HG02588 (cell line): ENCODE data around the gene RAD18.

Experiments
- ATAC-seq: cut with Tn5 transposase; IDR thresholded peaks from one replicate; pipeline ENCODE4 v1.9.1; 2021; ENCODE audit warnings: mild to moderate bottlenecking, moderate library complexity; ENCODE audit not compliant: unreplicated experiment

RAD18 gene

DNA sequence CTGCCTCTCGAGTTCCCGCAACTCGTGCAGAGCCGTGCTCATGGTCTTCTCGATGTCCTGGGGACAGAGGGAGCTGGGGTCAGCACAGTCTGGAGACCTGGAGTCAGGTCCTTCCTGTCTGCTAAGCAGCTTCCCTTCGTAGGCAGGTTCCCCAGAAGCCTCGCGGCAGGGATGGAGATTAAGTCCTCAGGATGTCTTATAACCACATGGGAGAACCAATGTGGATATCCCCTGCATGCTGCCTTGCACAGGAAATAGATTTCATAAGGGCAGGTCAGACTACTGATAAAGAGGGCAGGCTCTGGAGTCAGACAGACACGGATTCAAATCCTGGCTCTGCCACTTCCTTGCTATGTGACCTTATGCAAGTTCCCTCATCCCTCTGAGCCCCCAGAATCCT lies 22.6 kb upstream of the RAD18 start:
- no peak for ATAC-seq

DNA sequence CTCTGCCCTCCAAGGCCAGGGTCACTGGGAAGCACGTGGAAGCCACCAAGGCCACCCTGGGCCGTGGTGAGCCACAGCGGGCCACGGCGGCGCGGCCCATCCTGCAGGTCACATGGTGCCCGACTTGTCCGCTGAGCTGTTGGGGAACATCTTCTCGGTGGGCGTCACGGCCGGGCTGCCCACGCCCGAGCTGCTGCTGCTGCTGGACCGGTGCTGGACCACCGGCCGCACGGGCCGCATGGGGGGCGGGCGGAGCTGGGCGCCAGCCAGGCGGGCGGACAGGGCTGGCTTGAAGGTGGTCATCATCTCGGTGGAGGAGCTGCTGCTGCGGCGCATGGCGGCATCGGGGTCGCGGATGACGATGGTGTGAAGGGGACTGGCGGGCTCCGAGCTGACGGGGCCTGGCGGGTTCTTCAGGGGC lies 22.1 kb upstream of the RAD18 start:
- ATAC-seq, result no peak

DNA sequence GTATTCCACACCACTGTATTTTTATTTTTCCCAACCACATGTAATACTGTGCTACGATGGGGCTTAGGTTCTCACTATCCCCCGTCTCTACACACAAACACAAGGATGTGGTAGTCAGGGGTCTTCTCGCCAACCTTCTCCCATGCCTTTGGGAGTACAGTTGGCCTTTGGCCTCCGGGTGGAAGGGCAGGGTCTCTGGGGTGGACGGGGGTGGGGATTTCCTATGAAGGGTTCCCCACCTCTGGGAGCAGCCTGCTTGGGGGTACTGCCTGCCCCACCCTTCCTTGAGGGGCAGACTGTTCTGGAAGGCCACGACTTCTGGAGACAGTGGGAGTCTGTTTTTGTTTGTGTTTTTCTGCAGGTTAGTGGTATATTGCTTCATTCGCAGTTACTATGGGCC lies 21.3 kb upstream of the RAD18 start:
- no peak for ATAC-seq

DNA sequence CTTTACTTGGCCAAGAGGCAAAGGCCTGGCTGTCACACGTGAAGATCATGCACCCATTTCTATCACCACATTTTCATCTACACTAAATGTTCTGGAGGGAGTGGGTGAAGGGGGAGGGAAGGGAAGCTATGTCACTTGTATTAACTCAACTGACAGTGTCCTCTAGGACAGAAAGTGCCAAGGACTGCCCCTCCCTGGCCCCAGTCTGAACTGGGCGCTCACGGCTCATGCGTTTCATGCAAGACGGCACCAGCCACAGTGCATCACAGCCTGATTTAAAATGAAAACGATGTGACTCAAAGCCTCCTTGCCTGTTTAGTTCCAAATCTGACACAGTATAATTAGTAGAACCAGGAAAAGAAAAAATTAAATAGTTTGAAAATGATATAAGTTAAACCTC lies 20.8 kb upstream of the RAD18 start:
- ATAC-seq, result no peak

DNA sequence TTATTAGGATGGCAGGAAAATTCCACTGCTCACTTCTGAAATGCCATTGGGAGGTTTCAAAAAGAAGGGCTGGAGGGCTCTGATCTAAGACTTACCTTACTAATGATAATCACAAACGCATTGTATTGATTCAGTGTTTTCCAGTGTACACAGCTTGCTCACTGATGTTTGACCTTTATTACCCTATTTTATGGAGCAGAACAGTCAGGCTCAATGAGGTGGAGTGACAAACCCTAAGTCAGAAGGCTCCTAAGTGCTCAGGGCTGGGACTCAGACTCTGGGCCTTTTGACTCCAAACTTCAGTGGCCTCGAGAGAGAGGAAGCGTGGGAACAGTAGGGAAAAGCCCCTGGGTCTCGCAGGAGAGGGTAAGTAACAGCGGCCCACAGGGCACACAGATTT lies 20.3 kb upstream of the RAD18 start:
- ATAC-seq, result no peak

DNA sequence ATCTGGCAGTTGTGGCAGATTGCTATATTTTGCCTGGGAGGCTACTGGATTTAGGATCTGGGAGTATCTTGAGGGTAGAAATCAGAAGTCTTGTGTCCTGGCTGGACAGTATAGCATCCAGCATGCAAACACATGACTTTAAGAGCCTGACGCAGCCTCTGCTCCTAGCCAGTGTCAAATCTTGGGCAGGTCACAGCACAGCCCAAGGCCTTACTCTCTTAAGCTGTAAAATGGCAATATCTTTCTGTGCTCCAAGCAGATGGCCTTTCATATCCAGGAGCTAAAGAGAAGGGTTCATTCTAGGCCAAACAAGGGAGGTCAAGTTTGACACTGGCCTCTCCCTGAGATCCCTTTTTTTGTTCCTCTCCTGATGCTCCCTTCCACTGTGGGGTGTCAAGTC lies 19.8 kb upstream of the RAD18 start:
- ATAC-seq, result no peak

DNA sequence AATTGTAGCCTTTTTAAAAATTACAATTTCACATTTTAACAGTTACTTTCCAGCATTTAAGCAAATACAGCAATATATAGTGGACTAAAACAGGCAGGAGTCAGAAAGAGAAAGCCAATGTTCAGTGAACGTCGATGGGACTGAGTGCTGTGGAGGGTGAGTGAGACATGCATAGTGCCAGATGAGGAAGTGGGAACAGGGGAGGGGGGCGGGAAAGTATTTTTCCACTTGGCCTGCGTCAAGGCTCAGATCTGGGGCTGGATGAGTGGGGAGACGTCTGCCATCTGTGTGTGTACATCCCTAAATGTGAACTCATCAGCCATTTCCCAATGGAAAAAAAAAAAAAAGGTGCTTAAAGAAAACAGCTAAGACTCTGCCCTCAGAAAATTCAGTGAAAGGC lies 19.2 kb upstream of the RAD18 start:
- ATAC-seq, result no peak

DNA sequence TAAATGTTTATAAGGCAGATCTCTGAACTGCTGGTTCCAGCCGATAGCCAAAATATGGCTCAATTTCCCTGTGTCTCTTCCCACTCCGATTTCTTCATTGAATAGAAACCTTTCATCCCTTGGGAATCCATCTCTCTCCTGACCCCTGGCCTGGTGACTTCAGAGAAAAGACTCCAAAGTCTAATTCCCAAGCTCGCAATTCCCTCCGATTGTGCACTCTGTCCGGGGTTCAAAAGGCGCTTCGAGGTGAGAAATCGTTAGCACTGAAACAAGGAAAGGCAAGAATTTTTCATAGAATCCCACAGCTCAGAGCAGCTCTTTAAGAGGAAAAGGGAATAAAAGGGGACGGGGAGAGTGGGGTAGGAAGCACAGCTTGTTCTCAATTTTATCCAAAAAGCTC lies 18.4 kb upstream of the RAD18 start:
- no peak for ATAC-seq

DNA sequence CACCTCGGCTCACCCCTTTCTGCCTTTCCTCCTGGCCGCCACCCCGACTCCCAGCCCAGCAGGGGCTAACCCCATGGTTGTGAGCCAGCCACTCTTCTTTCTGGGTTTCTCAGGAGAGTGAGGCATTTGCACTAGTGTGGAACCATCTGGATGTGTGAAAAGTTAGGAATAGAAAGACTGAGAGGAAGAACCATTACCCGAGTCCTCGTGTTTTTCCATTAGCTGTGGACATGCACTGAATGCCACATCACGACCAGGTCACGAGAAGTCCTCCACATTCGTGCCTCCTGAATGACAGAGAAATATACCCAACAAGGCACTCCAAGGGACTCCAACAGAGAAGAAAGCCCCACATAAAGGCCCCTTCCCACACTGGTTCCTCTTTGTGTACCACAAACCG lies 18.0 kb upstream of the RAD18 start:
- no peak for ATAC-seq

DNA sequence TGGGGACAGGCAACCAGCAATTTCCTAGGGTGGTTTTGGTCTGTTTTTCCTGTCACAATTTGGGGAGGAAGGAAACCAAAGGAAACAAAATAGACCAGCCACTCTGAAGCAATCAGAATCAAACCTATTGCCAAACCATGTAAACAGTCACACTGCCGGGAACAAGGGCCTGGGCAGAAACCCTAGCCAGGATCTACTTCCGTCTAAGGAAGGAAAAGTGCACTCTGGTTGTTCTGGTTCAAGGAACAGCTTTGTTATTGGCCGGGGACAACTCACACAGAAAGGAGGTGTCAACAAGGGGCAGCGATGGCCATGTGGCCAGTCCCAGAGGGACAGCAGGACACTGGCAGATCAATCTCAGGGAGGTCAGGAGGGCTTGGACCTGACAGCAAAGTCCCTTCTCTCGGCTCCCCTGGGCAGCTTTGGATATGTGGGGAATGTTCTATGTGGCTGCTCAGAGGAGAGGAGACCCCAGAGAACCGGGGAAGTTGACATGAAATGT lies 17.5 kb upstream of the RAD18 start:
- ATAC-seq, result no peak

DNA sequence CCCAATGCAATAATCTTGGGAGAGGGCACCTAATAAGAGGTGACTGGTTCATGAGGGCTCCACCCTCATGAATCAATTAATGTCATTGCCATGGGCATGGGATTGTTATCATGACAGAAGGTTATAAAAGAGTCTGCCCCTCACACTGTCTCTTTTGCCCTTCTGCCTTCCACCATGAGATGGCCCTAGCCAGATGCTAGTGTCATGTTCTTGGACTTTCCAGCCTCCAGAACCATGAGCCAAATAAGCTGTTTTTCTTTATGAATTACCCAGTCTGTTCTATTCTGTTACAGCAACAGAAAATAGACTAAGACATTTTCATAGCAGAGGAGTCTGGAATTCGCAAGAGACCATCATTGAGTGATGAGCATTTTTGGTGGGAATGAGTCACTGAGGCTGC lies 16.0 kb upstream of the RAD18 start:
- ATAC-seq, result no peak

DNA sequence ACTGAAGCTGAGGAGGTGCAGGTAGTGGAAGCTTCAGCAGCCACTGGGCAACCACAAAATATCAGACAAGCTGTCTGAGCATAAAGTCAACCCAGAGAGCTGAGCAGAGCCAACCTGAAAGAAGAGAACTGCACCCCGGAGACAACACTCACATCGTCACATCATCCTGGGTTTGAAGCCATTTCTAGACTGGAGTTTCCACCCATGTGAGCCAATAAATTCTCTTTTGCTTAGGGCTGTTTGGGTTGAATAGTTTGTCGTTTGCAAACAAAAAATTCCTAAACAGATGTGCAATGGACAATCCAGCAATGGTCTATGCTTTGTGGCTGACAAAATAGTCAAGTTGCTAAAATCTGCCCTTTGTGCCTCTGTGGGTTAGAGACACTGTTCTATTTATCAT lies 15.3 kb upstream of the RAD18 start:
- no peak for ATAC-seq

DNA sequence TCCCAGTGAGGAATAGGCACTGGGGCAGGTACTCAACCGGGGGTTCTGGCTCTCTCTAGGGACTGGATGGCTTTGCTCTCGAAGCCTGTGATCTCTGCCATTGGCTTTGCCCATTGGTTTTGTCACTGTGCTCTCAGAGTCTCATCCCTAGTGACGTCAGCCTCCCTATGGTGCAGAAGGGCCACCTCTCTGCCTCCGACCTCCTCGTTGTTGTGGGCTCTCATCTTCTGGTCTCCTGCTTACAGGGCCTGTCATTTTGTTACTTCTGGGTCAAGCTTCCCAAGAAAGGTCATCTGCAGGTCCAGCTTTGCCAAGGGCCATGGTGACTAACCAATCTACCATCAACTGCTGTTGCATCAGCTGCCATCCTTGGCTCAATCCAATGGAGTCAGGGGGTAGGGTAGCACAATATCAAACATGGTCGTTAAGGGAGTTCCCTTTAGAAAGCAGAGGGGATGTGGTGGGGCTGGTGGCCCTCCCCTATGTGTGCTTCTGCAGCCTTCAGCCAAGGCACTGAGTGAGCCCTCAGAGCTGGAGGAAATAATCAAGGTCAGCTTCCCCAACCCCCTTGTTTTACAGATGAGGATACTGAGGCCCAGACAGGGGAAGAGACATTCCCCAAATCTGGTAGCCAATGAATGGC lies 13.4 kb upstream of the RAD18 start:
- ATAC-seq, result no peak

DNA sequence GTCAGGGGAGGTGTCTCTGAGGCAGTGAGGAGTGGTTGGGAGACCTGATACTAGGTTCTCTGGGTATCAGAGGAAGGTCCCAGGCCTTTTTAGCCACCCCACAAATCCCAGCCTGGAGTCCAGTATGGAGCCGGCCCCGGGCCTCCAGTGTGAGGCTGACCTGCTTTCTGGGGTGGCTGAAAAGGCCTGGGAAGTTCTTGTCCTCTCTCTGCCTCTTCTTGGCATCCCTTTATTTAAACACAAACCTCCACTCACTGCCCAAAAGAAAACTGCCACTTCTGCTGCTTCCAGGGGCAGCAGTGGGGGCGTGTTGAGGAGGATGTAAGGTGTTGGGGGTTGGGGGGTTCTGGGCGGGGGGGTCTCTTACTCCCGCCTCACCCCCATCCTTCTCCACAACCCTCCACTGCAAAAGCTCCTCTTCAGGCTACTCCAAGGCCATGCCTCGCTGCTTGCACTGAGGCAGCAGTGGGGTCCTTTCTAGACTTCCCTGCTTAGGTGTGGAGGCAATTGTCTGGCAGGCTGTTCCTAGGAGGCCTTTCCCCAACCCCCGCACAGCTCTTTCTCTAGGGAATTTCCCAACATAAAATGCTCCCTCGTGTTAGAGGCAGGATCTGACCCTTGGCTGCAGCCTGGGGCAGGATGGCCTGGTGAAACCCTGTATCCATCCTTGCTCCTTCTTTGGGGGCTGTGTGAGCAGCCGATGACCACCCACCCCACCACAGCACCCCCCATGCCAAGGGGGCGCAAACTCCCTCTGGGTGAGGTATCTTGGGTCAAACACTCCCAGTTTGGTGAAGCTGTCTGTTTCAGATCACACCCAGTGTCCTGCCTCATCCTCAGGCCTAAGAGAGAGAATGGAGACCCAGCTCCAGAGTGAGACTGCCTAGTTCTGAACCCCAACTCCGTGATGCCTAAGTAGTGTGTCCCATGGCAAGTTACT lies 12.1 kb upstream of the RAD18 start:
- no peak for ATAC-seq

DNA sequence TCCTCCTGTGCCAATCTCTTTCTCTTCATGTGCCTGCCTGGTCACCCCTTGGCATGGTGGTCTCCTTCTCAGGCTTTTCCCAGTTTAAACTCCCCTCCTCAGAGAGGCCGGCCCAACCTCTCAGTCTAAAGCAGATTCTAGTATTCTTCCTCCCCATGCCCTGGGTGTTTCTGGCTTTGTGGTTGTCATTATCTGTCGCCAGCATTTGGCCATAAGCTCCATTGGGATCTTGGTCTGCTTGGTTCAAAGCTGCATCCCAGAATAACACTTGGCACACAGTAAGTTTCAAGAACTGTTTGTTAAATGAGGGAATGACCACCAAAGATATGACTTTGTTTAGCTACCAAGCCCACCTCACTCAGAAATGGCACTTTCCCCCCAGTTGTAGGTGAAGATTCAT lies 11.2 kb upstream of the RAD18 start:
- no peak for ATAC-seq

DNA sequence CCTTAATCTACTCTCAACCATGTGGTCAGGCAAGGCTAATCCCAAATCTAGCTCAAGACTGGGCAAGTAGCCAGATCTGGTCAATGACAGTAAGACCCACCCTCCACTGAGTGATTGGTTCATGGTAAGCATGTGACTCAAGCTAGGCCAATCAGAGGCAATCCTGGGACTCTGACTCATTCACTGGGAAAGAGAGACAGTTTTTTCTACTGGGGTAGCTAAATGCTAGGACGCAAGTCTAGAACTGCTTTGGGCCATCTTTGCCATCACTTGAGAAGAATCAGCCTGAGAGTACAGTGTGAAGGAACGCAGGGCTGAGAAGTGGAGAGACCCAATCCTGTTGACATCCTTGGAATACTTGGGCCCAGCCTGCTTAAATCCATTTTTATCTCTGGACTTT lies 9.4 kb upstream of the RAD18 start:
- ATAC-seq, result no peak

DNA sequence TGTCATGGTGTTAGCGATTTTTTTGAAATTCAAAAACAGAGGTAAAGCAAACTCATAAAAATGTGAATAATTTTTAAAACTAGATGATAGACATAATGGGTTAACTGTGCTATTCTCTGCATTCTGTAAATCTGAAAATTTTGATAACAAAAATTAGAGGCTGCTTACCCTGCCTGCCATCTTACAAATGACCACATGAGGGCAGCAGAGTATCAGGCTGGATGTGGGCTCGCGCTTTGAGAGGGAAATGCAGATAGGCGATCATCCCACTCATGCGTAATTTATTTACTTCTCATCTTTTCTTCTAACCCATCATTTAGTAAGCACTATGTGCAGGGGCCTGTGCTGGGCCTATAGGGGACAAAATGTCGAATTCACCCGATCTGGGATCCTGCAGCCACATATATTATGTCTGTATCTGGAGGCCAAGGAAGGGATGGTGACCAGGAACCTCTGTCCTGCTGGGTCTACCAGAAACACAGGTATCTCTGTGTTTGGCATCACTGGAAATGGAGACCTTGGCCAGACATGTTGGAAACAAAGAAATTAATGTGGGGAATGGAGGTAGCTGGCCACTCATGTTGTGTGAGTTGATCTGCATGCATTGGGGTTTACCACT lies 7.8 kb upstream of the RAD18 start:
- ATAC-seq, result no peak

DNA sequence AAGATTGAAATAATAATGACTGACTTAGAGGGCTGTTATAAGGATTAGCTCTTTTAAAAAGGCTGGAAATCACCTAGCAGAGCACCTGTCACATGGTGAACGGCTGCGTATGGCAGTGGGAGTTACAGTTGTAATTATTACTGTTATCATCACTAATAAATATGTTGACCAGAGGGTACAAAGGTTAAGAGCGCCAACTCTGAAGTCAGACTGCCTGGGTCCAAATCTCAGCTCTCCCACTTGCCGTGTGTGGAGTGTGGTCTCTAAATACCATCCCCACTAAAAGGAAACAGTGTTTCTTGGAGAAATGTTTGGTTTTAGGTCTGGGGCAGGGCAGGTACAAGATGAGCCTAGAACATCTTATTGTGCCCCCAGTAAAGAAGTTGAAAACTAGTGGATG lies 6.0 kb upstream of the RAD18 start:
- ATAC-seq, result no peak

DNA sequence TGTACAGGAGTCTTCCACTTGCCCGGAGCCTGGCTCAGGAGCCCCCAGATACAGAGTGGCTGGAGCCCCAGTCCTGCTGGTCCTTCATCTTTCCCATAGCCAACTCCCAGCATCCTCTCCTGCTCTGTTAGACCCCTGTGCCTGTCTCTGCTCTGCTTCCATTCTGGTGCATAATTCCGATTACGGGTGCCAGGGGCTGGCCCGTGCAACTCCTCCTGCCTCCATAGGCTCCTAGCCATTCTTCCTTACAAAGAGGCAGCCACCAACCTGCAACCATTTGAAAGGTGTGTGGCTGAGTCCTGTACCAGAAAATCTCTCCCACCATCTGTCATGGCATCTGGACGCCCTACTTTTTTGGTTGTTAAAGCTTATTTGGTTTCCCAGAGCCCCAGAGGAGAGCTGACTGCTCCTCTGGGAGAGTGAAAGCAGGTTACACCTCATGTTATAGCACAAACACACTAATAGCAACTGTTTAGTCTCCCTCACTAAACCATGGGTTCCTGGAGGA lies 5.2 kb upstream of the RAD18 start:
- no peak for ATAC-seq

DNA sequence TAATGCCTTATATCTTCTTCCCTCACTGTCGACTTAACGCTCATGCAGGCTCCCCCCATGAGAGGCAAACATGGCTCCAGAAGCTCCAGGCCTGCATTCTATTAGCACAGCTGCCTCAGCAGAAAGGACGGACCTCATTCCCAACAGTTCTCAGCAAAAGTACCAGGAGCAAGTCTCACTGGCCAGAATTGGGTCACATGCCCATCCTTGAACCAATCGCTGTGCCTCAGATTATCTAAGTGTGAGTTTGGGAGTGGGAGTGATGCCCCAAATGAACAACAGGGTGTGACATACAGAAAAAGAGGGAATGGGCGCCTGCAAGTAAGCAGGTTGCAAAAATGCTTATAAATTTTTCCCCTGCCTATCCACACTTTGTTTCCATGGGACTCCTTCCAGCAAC lies 4.3 kb upstream of the RAD18 start:
- ATAC-seq, result no peak

DNA sequence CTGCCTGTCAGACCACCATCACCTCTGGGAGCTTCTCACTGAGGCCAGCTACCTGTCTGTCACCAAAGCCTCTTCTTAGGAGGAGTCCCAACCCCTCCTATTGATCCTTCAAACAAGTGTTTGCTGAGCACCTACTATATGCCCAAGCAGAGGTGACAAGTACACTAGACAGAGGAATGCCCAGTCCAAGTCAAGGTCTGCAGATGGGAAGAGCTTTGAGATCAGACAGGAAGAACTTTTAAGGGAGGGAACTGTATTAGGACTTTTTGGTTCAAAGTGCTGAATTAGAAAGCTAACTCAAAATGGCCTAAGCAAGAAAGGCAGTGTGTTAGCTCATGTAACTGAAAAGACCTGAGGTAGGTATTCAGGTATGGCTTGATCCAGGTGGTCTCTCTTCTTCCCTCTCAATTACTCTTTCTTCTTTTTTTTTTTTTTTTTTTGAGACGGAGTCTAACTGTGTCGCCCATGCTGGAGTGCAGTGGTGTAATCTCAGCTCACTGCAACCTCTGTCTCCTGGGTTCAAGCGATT lies 3.6 kb upstream of the RAD18 start:
- no peak for ATAC-seq
